GM23338 (cell line): ENCODE data around the gene NXF1.
A peak's percentile ranks its signal among the peaks of the same experiment; 100 is the strongest.

Experiments
- CREB1 ChIP-seq: fragments of 250-450 bp; sonication (Bioruptor Pico); IDR thresholded peaks from 2 replicates; pipeline ENCODE4 v1.5.0; 2020; ENCODE audit warnings: low read depth, mild to moderate bottlenecking, moderate library complexity
- CTCF ChIP-seq, 2 experiments: fragments of 200-600 bp in 1 of 2; sonication (generic) in 1 of 2; conservative IDR thresholded peaks; 2 replicates each; pipeline versions ENCODE4 v1.5.1 to v1.6.1; 2016 to 2017; ENCODE audit warnings: antibody characterized with exemption in 2 of 2, low read depth in 2 of 2, mild to moderate bottlenecking in 2 of 2, moderate library complexity in 1 of 2
- ETS1 ChIP-seq: IDR thresholded peaks from 2 replicates; pipeline ENCODE4 v1.6.1; 2016; ENCODE audit warnings: antibody characterized with exemption
- EZH2 ChIP-seq: fragments of 200-600 bp; sonication (generic); IDR thresholded peaks from one replicate; pipeline ENCODE4 v1.8.0; 2017; ENCODE audit warnings: antibody characterized with exemption, mild to moderate bottlenecking, low read depth; ENCODE audit not compliant: unreplicated experiment
- EZH2phosphoT487 ChIP-seq: fragments of 200-600 bp; sonication (generic); IDR thresholded peaks from one replicate; pipeline ENCODE4 v1.8.1; 2018; ENCODE audit warnings: antibody characterized with exemption; ENCODE audit not compliant: unreplicated experiment
- JUNB ChIP-seq: IDR thresholded peaks from one replicate; pipeline ENCODE4 v1.6.1; 2016; ENCODE audit warnings: antibody characterized with exemption; ENCODE audit not compliant: unreplicated experiment
- NANOG ChIP-seq: IDR thresholded peaks from 2 replicates; pipeline ENCODE4 v1.6.1; 2016; ENCODE audit warnings: antibody characterized with exemption, borderline replicate concordance
- POLR2AphosphoS5 ChIP-seq: IDR thresholded peaks from 2 replicates; pipeline ENCODE4 v1.6.1; 2016; ENCODE audit warnings: antibody characterized with exemption, low read depth
- REST ChIP-seq: IDR thresholded peaks from one replicate; pipeline ENCODE4 v1.6.1; 2018; ENCODE audit warnings: antibody characterized with exemption; ENCODE audit not compliant: unreplicated experiment
- STAT1 ChIP-seq: IDR thresholded peaks from one replicate; pipeline ENCODE4 v1.6.1; 2016; ENCODE audit warnings: antibody characterized with exemption; ENCODE audit not compliant: unreplicated experiment
- ZNF114 ChIP-seq: fragments of 250-450 bp; sonication (Bioruptor Pico); IDR thresholded peaks from 2 replicates; pipeline ENCODE4 v1.5.0; 2020; ENCODE audit warnings: mild to moderate bottlenecking, moderate library complexity
- ZNF331 ChIP-seq: fragments of 250-450 bp; sonication (Bioruptor Pico); IDR thresholded peaks from 2 replicates; pipeline ENCODE4 v1.5.0; 2020; ENCODE audit warnings: low read depth, mild to moderate bottlenecking, moderate library complexity

- TF ChIP-seq CTCF (conservative IDR thresholded peaks at IDR 0.05; ENCODE audit: low read depth in 2 of 2) (no peak), EZH2 (no peak), CREB1 (CRISPR knock-in tag) (0 out of 2 replicates have a peak, but pooled peaks have one; percentile 4), ETS1 (peak; percentile 42), EZH2phosphoT487 (no peak), REST (no peak), JUNB (no peak), POLR2AphosphoS5 (peak; percentile 83), NANOG (peak; percentile 87), ZNF114 (CRISPR knock-in tag) (no peak), ZNF331 (CRISPR knock-in tag) (no peak), STAT1 (no peak)
These were observed 47.1 kb downstream of the NXF1 start for GRCh38 chr11:62757846-62758788.
